HAP-1 (cell line): ENCODE data around the gene SLC30A9.

Experiments used
- DNase-seq, 2 experiments: peaks; one replicate each; pipeline ENCODE4 v3.0.0-alpha.2; 2016 to 2020; ENCODE audit warnings: low spot score in 2 of 2
- H3K27me3 ChIP-seq: fragments of 250-450 bp; sonication (Bioruptor Pico); 2 replicates; pipeline ENCODE4 v1.5.1; 2020; ENCODE audit warnings: low read depth, mild to moderate bottlenecking, moderate library complexity
- H3K36me3 ChIP-seq: fragments of 250-450 bp; sonication (Bioruptor Pico); replicated peaks from 2 replicates; pipeline ENCODE4 v1.5.1; 2020; ENCODE audit warnings: mild to moderate bottlenecking
- H3K4me1 ChIP-seq: fragments of 250-450 bp; sonication (Bioruptor Pico); 2 replicates; pipeline ENCODE4 v1.5.1; 2020; ENCODE audit warnings: mild to moderate bottlenecking
- H3K4me3 ChIP-seq: fragments of 250-450 bp; sonication (Bioruptor Pico); 2 replicates; pipeline ENCODE4 v1.5.1; 2020; ENCODE audit warnings: mild to moderate bottlenecking, moderate library complexity
- H3K9me3 ChIP-seq: fragments of 250-450 bp; sonication (Bioruptor Pico); 2 replicates; pipeline ENCODE4 v1.5.1; 2020; ENCODE audit warnings: mild to moderate bottlenecking, moderate library complexity
- in situ Hi-C: fragments of 300-500 bp; cut with MboI; formaldehyde crosslinking; loops from 3 replicates; pipeline ENCODE4 v1.14.3; 2020; ENCODE audit warnings: low sequenced_read_pairs, inconsistent platforms, mixed read lengths

Gene SLC30A9

GRCh38 chr4:41981456-41981855, 8.9 kb upstream of the SLC30A9 start, which contains the start of gene DCAF4L1:
Gene DCAF4L1, plus strand, starts transcription at chr4:41981756. Its CDS starts 37 bp downstream, at chr4:41981793.
- no peak for DNase-seq
- no peaks in the 10 kb centered on the region for H3K36me3 ChIP-seq
- no peaks in the 10 kb centered on the region for H3K9me3 ChIP-seq
- in situ Hi-C loops: no loop called here
- no peak within 1 kb of the TSS for H3K4me3 ChIP-seq
- H3K4me1 ChIP-seq: peaks cover 12% of the 10 kb centered on the region
- H3K27me3 ChIP-seq: no peaks in the 10 kb centered on the region

GRCh38 chr4:41982716-41983115, 7.6 kb upstream of the SLC30A9 start:
- in situ Hi-C loops: no loop called here
- Histone ChIP-seq H3K4me3 (no peak overlapping the region), H3K9me3 (no peaks in the 10 kb centered on the region), H3K36me3 (no peaks in the 10 kb centered on the region), H3K27me3 (no peaks in the 10 kb centered on the region), H3K4me1 (peaks cover 12% of the 10 kb centered on the region)
- no peak for DNase-seq

DNA sequence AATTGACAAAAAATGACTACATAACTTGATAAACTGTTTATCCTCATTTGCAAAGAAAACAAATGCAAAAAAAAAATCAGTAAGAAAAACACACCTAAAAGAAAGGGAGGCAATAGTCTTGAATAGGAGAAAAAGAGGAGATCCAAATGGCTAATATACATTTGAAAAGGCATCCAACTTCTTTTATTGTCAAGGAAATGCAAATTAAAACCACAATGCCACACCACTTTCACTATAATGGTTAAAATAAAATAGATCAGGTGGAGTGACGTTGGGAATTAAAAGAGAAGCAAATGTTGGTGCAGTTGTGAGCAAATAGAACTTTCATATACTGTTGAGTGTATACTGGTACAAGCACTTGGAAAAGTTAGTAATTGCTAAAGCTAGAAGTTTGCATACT, 5.2 kb upstream of the SLC30A9 start:
- H3K27me3 ChIP-seq: no peaks in the 10 kb centered on the region
- H3K4me3 ChIP-seq: no peak overlapping the region
- H3K4me1 ChIP-seq: peaks cover 18% of the 10 kb centered on the region
- in situ Hi-C loops: no loop called here
- DNase-seq: peak in 1 of 2 experiments; percentile 93
- no peaks in the 10 kb centered on the region for H3K36me3 ChIP-seq
- no peaks in the 10 kb centered on the region for H3K9me3 ChIP-seq

DNA sequence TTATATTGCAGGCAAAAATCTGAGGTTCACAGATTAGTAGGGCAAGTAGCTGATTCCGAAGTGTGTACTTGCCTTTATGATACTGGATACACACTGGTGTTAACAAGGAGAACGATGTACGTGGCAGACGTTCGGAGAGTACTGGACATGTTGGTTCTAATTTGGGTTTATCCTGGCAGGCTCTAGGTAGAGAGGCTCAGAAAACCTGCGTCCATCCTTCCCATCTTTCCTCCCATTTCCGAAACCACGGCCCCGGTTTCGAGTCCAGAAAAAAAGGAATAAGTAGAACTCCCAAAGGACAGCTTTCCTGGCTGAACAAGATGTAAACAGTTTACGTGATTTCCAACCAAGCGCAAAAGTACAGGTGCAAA, 351 bp upstream of the SLC30A9 start:
- in situ Hi-C loops: no loop called here
- peaks cover 25% of the 10 kb centered on the region for H3K4me1 ChIP-seq
- H3K36me3 ChIP-seq: no peaks in the 10 kb centered on the region; the same call in 1 of the 2 replicates
- DNase-seq: no peak
- H3K9me3 ChIP-seq: no peaks in the 10 kb centered on the region
- peak overlapping the region; percentile 88 for H3K4me3 ChIP-seq
- H3K27me3 ChIP-seq: no peaks in the 10 kb centered on the region

DNA sequence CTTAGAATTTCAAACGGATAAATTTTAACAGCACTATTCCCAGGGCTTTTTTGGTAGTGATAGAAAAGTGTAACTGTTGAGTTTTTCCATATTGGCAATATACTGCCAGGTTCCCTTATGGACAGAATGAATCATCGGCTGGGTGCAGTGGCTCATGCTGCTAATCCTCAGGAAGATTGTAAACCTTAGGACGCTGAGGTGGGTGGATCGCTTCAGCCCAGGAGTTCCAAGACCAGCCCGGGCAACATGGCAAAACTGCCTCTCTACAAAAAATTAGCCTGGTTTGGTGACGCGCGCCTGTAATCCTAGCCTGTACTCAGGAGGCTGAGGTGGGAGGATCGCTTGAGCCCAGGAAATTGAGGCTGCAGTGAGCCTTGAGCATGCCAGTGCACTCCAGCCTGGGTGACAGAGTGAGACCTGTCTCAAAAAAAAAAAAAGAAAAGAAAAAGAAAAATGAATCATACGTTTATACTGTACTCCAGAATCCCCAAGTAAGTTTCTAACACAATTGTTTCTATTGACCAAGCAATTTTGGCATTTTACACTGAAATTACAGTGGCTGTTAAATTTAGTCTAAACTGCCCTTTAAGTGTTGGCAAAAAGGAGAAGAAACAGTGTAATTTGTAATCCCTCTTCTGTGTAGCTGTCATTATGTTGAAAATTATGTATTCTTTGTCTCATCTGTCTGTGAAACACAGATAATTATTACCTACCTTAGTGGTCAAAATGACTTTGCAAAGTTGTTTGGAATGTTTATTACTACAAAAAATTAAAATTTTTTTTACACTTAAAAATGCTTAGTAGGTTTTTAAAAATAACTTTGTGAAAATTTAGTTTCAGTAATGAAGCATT, 1.8 kb downstream of the SLC30A9 start:
- DNase-seq: peak; percentile 34 to 48
- peaks cover 19% of the 10 kb centered on the region for H3K4me1 ChIP-seq
- no peaks in the 10 kb centered on the region for H3K27me3 ChIP-seq
- H3K4me3 ChIP-seq: peak overlapping the region; percentile 88
- in situ Hi-C loops: no loop called here
- H3K9me3 ChIP-seq: no peaks in the 10 kb centered on the region
- no peaks in the 10 kb centered on the region; the same call in 1 of the 2 replicates for H3K36me3 ChIP-seq

DNA sequence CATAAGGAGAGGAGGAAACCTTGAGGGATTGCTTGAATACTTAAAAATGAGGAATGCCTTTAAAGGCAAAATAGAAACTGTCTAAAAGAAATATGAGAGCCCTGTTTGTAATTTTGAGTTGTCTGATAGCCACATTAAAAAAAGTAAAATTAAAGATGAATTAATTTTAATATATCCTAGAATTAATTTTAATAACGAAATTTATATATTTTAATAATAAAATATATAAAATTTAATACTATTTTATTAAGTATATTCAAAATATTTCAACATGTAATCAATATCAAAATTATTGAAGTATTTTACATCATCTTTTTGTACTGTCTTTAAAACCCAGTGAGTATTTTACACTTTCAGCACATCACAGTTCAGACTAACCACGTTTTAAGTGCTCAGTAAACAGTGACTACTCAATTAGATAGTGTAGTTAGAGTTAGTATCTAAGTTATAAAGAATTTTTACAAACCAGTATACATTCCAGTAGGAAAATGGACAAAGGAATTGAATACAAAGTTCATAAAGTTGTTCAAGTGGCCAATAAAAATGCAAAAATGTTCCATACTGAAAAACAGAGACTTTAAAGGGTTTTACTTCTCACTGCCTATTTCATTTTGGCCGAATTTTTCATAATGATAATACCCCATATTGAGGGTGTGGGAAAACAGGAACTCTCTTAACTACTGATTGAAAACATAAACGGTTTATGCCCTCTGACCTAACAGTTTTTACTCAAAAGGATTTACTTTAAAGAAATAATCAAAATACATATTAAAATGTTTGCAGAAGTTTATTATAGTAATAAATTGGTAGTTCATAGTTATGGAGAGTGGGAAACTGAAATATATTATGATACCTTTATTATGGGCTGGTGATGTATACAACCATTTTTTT, 2.9 kb downstream of the SLC30A9 start:
- in situ Hi-C loops: no loop called here
- no peaks in the 10 kb centered on the region; the same call in 1 of the 2 replicates for H3K36me3 ChIP-seq
- no peaks in the 10 kb centered on the region for H3K9me3 ChIP-seq
- DNase-seq: peak in 1 of 2 experiments; percentile 65
- no peaks in the 10 kb centered on the region for H3K27me3 ChIP-seq
- no peak overlapping the region for H3K4me3 ChIP-seq
- peaks cover 19% of the 10 kb centered on the region for H3K4me1 ChIP-seq

DNA sequence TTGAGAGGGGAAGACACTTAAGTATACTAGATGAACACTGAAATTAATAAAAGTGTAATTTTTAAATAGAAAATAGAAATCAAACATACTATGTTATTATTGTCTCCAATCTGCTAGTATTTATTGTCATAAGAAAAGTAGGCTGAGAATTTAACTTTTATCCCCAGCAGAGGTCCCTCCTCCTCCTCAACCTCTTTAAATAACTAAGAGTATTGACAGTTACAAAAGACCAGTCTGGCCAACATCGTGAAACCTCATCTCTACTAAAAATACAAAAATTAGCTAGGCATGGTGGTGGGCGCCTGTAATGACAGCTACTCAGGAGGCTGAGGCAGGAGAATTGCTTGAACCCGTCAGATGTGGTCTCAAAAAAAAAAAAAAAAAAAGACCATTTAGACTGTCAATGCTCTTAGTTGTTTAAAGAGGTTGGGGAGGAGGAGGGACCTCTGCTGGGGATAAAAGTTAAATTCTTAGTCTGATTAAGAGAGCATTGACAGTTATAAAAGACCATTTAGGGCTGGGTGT, 4.2 kb downstream of the SLC30A9 start:
- Histone ChIP-seq H3K36me3 (no peaks in the 10 kb centered on the region; the same call in 1 of the 2 replicates), H3K4me3 (no peak overlapping the region), H3K27me3 (no peaks in the 10 kb centered on the region), H3K9me3 (no peaks in the 10 kb centered on the region), H3K4me1 (peaks cover 20% of the 10 kb centered on the region)
- no peak for DNase-seq
- in situ Hi-C loops: no loop called here

DNA sequence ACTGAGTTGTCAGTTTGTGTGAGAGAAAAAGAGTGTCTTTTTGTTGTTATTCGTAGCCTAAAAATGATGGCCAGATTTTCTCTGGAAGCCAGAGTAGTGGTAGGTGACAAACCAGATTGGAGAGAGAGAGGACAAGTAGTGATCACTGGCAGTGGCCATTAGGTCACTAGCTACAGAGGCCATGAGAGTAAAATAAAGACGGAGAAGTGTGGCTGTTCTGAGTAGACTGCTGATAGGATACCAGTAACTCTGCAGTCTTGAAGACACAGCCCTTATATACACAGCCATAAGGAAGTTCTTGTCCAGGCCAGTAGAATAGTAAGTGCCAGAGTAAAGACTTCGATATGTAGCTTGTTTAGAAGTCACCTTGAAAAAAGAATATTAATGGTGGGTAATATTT, 7.7 kb downstream of the SLC30A9 start:
- H3K4me3 ChIP-seq: no peak overlapping the region
- no peaks in the 10 kb centered on the region; the same call in 1 of the 2 replicates for H3K36me3 ChIP-seq
- H3K9me3 ChIP-seq: no peaks in the 10 kb centered on the region
- no peaks in the 10 kb centered on the region for H3K27me3 ChIP-seq
- peaks cover 16% of the 10 kb centered on the region for H3K4me1 ChIP-seq
- in situ Hi-C loops: no loop called here
- no peak for DNase-seq

- no peak overlapping the region for H3K4me3 ChIP-seq
- peak in 1 of 2 experiments; percentile 72 for DNase-seq
- H3K27me3 ChIP-seq: no peaks in the 10 kb centered on the region
- in situ Hi-C loops: no loop called here
- peaks cover 10% of the 10 kb centered on the region for H3K4me1 ChIP-seq
- H3K9me3 ChIP-seq: no peaks in the 10 kb centered on the region
- no peaks in the 10 kb centered on the region; the same call in 1 of the 2 replicates for H3K36me3 ChIP-seq
Observed at GRCh38 chr4:41999321-41999720, 9.0 kb downstream of the SLC30A9 start.

- DNase-seq: no peak
- in situ Hi-C loops: no loop called here
- H3K4me3 ChIP-seq: no peak overlapping the region
Observed at GRCh38 chr4:42008011-42008786, 17.9 kb downstream of the SLC30A9 start.

DNA sequence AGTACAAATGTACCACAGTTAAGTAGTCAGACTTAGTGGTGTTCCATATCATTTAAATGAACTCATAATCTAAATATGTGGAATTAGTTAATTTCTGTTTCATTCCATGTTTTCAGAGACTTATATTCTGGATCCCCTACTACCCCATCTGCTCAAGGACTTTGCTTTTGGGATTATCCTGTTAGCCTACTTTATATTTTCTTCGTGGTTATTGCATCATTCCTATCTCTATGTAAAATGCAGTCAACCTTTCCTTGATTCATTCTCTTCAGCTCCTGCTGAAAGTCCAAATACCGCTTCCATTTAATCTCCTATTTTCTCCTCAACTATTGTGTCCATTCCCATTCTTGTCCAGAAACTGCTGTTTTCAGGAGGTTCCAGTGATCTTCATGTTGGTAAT, 25.1 kb downstream of the SLC30A9 start:
- no peak overlapping the region for H3K4me3 ChIP-seq
- peaks cover 4% of the 10 kb centered on the region for H3K4me1 ChIP-seq
- H3K36me3 ChIP-seq: peaks cover under 1% of the 10 kb centered on the region; the same call in 1 of the 2 replicates
- H3K9me3 ChIP-seq: no peaks in the 10 kb centered on the region
- no peaks in the 10 kb centered on the region for H3K27me3 ChIP-seq
- DNase-seq: no peak
- in situ Hi-C loops: no loop called here

More at GRCh38 chr4:42008011-42008786, 17.9 kb downstream of the SLC30A9 start:
- Histone ChIP-seq H3K36me3 (peaks cover 4% of the 10 kb centered on the region; the same call in 1 of the 2 replicates), H3K9me3 (no peaks in the 10 kb centered on the region), H3K4me1 (no peaks in the 10 kb centered on the region), H3K27me3 (no peaks in the 10 kb centered on the region)

- Histone ChIP-seq H3K4me1 (peaks cover 4% of the 10 kb centered on the region), H3K4me3 (no peak overlapping the region), H3K9me3 (no peaks in the 10 kb centered on the region), H3K27me3 (no peaks in the 10 kb centered on the region), H3K36me3 (peaks cover 10% of the 10 kb centered on the region)
- no peak for DNase-seq
- in situ Hi-C loops: no loop called here
Observed at GRCh38 chr4:42018451-42018850, 28.1 kb downstream of the SLC30A9 start.

GRCh38 chr4:42048394-42048793, 58.1 kb downstream of the SLC30A9 start:
- in situ Hi-C loops: no loop called here
- H3K4me3 ChIP-seq: no peak overlapping the region
- no peaks in the 10 kb centered on the region for H3K27me3 ChIP-seq
- H3K4me1 ChIP-seq: no peaks in the 10 kb centered on the region
- DNase-seq: no peak
- peaks cover 11% of the 10 kb centered on the region for H3K36me3 ChIP-seq
- no peaks in the 10 kb centered on the region for H3K9me3 ChIP-seq
